ENCODE data around the gene CDH23.

CDH23 gene

GRCh38 chr10:71577345-71577744 is 180.6 kb downstream of the CDH23 start:
- no peak for DNase-seq (ENCODE audit: extremely low read depth in 1 of 2, low read depth in 1 of 2)

- no peak for DNase-seq (ENCODE audit: extremely low read depth in 1 of 2, low read depth in 1 of 2)
Observed at GRCh38 chr10:71578069-71578468, 181.3 kb downstream of the CDH23 start.

DNA sequence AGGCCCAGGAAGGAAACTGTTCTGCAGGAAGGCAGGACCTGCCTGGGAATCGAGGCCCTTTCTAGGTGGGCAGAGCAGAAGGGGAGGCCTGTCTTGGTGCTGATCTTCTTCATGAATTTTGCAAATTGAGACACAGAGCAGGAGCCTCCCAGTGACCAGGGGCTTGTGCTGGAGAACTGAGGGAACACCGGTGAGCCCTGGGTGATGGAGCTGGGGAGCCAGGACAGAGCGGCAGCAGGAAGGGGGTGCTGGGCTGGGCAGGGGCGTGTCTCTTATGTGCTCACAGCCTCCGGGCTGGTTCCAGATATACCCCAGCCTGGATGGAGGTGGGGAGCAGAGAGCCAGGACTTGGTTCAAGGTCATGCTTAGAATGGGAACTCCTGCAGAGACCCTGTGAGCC is 182.9 kb downstream of the CDH23 start:
- no peak for DNase-seq (ENCODE audit: extremely low read depth in 1 of 2, low read depth in 1 of 2)

DNA sequence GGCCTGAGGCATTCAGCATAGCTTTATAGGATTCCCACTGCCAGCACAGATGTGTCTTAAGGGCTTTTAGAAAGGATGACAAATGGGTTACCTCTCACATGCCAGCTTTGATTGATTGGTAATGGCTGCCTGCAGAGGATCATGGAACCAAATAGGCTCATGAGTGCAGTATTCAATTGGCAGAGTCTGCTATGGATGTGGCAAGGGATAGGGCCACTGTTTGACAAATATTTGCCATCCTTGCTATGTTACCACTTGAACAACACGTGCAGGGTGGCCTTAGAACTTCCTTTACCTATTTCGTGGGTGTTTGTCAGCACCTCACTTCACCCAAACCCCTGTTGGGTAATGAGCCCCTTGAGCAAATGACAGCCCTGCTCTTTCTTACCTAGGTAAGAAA is 183.7 kb downstream of the CDH23 start:
- DNase-seq (ENCODE audit: extremely low read depth in 1 of 2, low read depth in 1 of 2), result no peak

DNA sequence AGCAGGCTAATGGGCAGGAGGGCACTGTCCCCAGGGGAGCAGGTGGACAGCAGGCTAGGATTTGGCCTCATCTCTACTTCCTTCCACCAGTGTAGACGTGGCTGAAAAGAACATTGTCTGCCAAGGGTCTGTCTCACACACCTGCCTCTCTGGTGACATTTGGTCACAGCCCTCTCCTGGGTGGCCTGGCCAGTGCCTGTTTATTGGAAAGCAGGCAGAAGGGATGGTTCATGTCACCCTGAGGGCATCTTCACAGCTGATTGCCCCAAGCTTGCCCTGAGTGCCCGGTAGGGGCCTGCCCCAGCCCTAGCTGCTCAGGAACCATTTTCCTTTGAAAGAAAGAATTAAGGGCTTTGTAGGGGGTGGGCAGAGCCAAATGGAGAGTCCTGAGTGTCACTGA is 184.2 kb downstream of the CDH23 start:
- DNase-seq (ENCODE audit: extremely low read depth in 1 of 2, low read depth in 1 of 2), result no peak

GRCh38 chr10:71581376-71581775 is 184.7 kb downstream of the CDH23 start:
- no peak for DNase-seq (ENCODE audit: extremely low read depth in 1 of 2, low read depth in 1 of 2)

DNA sequence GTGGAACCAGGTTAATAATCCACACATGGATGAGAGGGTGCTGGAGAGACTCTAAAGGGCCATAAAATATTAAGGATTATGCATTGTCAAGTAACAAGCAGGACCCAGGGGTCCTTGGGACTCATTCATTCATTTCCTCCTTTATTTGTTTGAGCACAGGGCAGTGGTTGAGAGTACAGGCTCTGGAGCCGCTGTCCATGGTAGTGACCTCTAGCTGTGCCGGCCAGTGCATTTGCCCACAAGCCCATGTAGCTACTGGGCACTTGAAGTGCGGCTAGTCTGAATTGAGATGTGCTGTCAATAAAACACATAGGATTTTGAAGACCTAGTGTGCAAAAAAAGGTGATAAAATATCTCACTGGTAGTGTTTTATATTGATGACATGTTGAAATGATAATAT is 185.3 kb downstream of the CDH23 start:
- no peak for DNase-seq (ENCODE audit: extremely low read depth in 1 of 2, low read depth in 1 of 2)

DNA sequence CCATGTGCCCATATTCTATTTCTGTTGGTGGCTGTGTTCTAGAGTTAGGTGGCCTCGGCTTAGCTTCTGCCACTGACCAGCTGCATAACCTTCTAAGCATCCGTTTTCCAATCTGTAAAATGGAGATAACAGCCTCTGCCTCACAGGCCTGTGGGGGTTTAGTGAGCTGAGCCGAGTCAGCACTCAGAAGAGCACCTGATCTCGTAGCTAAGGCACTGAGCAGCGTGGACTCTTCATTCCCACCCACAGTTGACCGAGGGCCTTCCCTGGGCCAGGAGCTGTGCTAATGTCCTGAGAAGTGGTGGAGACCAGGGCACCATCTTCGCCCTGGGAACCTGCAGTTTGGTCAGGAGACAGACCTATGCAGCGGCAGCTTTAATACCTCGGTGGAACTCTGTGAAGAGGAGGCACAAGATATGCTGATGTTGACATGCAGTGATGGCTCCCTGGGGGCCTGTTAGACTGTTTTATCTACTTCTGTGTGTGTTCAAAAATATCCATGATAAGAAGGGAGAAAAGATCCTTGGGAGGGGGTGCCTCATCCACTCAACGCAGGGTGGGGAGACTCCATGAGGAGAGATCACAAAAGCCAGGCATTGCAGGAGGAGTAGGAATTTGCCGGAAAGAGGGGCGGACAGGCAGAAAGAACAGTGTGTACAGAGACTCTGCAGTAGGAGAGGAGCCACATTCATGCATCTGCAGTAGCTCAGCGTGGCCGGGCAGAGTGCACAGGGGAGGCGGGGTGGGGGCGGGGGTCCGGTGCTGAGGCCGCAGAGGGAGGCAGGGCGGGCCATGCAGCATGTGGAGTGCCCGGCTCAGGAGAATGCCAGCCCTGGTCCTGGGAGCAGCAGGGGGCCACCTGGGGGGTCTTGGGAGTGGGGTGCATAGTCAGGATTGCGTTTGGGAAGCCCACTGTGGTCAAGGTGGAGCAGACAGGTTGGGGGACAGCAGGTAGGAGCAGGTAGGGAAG is 186.1 kb downstream of the CDH23 start:
- no peak for DNase-seq (ENCODE audit: extremely low read depth in 1 of 2, low read depth in 1 of 2)

GRCh38 chr10:71584461-71584860 is 187.7 kb downstream of the CDH23 start:
- DNase-seq (ENCODE audit: extremely low read depth in 1 of 2, low read depth in 1 of 2), result no peak

DNA sequence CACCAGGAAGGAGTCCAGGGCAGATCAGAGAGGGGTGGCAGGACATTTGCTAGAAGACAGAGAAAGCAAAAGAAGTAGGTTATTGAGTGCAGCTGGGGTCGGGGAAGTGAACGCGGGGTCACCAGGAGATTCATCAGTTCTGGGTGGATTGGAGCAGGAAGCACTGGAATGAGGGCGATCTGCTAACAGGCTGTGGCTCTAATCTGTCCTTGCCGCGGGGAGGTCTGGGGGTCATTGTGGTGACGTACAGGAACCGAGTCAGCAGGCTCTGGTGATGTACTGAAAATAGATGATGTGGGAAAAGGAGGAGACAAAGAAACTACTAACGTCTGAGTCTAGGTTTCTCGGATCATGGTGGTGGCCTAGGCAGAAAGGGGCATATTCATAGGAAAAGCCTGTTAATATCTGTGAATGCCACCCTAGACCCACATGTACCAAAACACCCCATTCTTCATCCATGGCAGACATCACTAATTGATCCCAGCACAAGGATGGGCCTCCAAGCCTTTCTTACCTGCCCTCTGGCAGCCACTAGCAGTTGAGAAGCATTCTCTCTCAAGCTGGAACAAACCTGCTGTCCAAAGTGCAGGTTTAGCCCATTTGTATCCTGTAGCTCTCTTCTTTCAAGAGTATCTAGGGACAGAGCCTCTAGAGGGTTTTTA is 188.3 kb downstream of the CDH23 start:
- DNase-seq (ENCODE audit: extremely low read depth in 1 of 2, low read depth in 1 of 2), result no peak

DNA sequence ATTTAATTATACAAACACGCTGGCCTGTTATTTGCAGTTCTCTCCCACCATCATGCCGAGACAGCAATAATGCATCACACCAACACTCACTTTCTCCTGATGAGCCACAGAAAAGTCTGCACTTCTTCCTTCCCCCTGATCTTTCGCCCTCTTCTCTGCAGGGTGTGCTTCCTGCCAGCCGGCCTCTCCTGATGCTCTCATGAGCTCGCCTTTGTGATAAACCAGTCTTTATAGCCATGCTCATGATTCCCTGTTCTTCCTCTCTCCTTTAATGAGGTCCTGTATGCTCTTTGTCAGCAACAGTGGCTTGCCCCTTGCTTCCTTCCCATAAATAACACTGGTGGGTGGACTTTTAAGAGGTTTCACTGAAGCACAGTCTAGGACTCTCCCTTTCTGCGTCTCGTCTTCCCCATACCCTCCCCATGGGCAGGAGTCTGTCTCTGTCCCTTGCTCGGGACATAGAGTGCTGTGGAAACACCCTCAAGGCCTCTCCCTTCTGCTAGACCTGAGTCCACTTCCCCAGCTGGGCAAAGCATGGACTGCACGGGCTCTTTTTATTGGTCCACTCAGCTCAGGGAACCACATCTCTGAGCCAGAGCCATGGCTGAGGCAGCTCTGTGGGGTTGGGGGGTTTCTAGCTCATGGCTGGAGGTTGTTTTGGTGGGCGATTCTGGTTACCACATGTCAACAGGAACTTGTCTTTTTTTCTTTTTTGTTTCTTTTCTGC is 189.0 kb downstream of the CDH23 start:
- DNase-seq (ENCODE audit: extremely low read depth in 1 of 2, low read depth in 1 of 2), result no peak

DNA sequence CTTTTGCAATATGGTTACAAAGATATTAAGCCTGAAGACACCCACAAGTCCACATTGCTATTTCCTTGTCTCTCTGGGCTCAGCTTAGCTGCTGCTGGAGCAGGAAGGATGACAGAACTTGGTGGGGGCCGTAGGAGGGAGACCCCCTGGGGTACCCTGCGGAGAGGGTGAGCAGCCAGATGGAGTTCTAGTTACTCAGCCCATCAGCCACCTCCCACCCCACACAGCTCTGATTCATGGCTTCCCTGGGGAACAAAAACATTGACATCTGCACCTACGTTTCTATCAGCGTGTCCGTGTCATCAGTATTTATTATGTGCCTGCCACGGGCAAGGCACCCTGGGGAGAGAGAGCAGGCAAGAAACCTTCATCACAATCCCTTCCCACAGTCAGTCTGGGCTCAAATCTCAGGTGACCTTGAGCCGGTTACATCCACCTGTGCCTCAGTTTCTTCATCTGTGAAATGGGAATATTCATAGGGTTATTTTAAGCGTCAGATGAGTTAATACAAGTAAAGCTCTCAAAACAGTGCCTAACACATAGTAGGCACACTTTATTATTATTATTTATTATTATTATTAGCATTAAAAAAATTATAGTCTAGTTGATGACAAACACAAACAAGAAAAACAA is 191.3 kb downstream of the CDH23 start:
- no peak for DNase-seq (ENCODE audit: extremely low read depth in 1 of 2, low read depth in 1 of 2)

DNA sequence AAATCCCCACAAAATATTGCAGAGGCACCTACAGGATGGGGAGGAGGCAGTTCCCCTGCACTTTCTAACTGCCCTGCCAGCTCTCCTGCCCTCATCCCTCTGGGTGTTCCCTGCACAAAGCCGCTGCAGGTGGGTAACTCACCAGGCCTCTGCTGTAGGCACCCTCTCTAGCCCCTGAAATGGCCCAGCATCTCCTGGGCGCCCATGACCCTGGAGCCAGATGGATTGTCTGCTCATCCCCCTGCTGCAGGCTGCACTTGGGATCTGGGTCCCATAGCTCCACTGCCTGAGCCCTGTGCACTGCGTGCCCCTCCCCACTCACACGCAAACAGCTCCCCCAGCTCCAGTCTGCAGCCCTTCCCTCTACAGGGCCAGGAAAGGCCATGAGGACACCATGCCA is 192.0 kb downstream of the CDH23 start:
- DNase-seq (ENCODE audit: extremely low read depth in 1 of 2, low read depth in 1 of 2), result no peak

DNA sequence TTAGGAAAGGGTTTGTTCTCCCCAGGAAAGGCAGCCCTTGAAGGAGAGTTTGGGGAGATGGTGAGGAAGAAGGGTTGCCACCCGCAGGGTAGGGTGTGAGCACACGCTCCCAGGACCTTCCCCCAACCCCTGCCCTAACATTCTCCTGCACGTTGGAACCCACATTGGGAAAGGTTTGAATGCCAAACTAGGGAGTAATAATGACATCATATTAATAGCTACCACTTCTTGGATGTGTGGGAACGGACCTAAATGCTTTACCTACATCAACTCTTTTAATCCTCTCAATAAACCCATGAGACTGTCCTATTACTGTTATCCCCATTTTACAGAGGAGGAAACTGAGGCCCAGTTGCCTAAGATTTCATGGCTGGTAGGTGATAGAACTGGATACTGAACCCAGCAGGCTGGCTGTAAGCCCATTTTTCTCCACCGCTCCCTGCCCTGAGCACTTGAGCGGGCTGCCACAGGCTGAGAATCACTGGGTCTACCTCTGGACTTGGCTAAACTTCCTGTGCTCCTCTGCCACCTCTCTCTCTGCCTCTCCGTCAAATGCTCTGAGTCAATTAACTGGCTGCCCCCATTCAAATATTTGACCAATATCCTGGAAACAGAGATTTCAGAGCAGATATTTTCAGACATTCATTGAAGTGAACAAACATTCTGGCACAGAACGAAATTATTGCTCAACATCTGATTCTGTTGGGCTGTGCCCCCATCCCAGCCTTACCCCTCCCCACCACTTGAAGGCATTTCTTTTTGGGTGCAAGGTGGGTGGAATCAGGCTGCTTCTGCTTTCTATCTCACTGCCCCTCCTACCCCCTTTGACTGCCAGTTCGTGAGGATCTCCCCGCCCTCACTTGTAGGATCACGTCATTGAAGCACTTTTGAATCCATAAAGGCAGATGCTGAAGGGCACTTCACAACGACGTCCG is 193.2 kb downstream of the CDH23 start:
- DNase-seq (ENCODE audit: extremely low read depth in 1 of 2, low read depth in 1 of 2), result no peak

GRCh38 chr10:71590781-71591350 is 194.1 kb downstream of the CDH23 start:
- DNase-seq (ENCODE audit: extremely low read depth in 1 of 2, low read depth in 1 of 2), result no peak

DNA sequence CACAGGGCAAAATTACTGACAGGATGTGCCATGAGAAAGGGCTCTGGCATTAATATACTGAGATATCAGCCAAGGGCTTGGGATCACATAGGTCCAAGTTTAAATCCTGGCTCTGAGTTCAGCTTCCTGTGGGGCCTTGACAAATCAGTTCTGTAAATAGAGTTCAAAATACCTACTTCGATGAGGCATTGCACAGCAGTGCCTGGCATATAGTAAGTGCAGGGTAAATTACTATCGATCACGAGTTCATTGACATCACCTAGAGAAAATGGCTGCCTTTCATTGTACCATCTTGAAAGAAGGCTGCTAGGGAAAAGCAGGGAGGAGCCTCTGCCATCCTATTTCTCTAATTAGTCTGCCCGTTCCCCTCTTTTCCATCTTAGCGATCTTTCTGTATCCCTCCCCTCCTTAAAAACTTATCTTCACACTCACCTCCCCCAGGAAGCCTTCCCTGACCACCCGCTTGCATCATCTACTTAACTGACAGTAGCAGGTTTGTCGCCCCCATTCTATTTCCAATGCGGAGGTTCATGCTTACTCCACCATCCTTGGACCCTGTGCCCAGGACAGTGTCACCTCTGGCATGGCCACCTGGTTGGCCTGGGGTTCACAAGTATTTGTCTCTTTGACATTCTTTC is 198.3 kb downstream of the CDH23 start:
- no peak for DNase-seq (ENCODE audit: extremely low read depth in 1 of 2, low read depth in 1 of 2)

DNA sequence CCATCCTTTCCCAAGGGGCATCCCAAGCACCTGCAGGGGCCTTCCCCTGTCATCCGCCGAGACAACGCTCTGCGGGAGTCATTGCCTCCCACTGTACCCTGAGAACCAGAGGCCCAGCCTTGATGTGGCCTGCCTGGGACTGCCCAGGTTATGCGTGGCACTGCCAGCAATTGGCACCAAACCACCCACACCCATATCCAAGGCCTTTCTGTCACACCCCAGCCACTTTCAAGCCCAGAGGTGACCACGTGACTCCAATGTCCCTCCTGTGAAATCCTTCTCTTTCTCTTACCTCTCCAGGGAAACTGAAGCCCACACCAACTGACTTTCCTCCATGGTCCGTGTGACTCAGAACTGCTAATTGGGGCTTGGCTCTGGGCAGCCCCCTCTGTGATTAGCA is 198.9 kb downstream of the CDH23 start:
- DNase-seq (ENCODE audit: extremely low read depth in 1 of 2, low read depth in 1 of 2), result no peak

GRCh38 chr10:71596127-71596526 is 199.4 kb downstream of the CDH23 start:
- no peak for DNase-seq (ENCODE audit: extremely low read depth in 1 of 2, low read depth in 1 of 2)

DNA sequence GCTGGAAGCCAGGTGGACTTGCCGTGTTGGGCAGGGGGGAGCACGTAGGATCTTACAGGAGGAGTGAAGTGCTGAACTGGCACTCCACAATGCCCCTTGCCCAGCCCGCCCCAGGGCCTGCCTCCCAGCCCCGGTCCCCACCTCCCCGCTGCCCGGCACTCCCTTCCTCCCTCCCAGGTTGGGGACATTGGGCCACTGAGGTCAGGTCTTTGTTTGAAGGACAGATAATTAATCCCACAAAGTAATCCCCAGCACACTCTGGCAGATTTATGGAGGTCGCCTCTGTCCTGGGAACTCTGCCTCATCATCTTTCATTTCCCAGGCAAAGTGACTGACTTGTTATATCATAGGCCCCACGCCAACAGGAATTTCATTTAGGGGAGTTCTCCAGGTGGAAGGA is 200.0 kb downstream of the CDH23 start:
- DNase-seq (ENCODE audit: extremely low read depth in 1 of 2, low read depth in 1 of 2), result no peak
